Erythroblast (primary cell): ENCODE results near the gene ICA1L.

Experiments used
- GATA1 ChIP-seq: IDR thresholded peaks from 2 replicates; pipeline ENCODE4 v1.6.1; 2011; ENCODE audit warnings: low read depth, mild to moderate bottlenecking, control low read depth, low read length, moderate library complexity
- POLR2A ChIP-seq: IDR thresholded peaks from 2 replicates; pipeline ENCODE4 v1.6.1; 2011; ENCODE audit warnings: mild to moderate bottlenecking, low read length

GRCh38 chr2:202782940-202783558 is 88.5 kb downstream of the ICA1L start:
- no peak for TF ChIP-seq POLR2A
- TF ChIP-seq GATA1, result no peak
